K562 (cell line): ENCODE measurements around the gene DDX41. TPM values are rescaled to one million over a fixed set of nuclear protein-coding genes. Genes with fewer than 3 reads are reported as not detected.

Source experiments
- ATF1 ChIP-seq, 2 experiments: fragments of 450-650 bp in 1 of 2; IDR thresholded peaks; 2 replicates each; pipeline ENCODE4 v1.6.1; 2016; ENCODE audit warnings: missing compliant biosample characterization in 1 of 2, missing genetic modification characterization in 1 of 2
- BRCA1 ChIP-seq, 2 experiments: fragments of 450-650 bp in 1 of 2; sonication (generic) in 1 of 2; formaldehyde crosslinking in 1 of 2; IDR thresholded peaks; 2 replicates each; pipeline versions ENCODE4 v1.5.0 to v1.6.1; 2017 to 2020; ENCODE audit warnings: mild to moderate bottlenecking in 1 of 2, missing genetic modification reagents in 1 of 2
- CEBPB ChIP-seq: fragments of 450-650 bp; IDR thresholded peaks from 2 replicates; pipeline ENCODE4 v1.6.1; 2016; ENCODE audit warnings: missing genetic modification characterization, missing compliant biosample characterization
- GTF3C2 ChIP-seq: IDR thresholded peaks from 3 replicates; pipeline ENCODE4 v1.6.1; 2011; ENCODE audit warnings: borderline replicate concordance, mild to moderate bottlenecking, moderate library complexity; ENCODE audit not compliant: insufficient read length; ENCODE audit errors: extremely low read depth
- LCOR ChIP-seq: sonication (generic); formaldehyde crosslinking; IDR thresholded peaks from 2 replicates; pipeline ENCODE4 v1.8.0; 2022; ENCODE audit warnings: mild to moderate bottlenecking, missing genetic modification reagents
- NFIX ChIP-seq: fragments of 250-450 bp; sonication (Bioruptor Pico); IDR thresholded peaks from 2 replicates; pipeline ENCODE4 v1.4.0; 2020; ENCODE audit warnings: low read depth, mild to moderate bottlenecking, moderate library complexity
- POLR2A ChIP-seq: fragments of 450-650 bp; conservative IDR thresholded peaks from 2 replicates; pipeline ENCODE4 v1.6.1; 2016
- SLC30A9 ChIP-seq: fragments of 250-450 bp; sonication (Bioruptor Pico); IDR thresholded peaks from 2 replicates; pipeline ENCODE4 v1.8.0; 2022; ENCODE audit warnings: mild to moderate bottlenecking, moderate library complexity
- ZBTB11 ChIP-seq, 3 experiments: fragments of 200-800 bp in 1 of 3; fragments of 250-450 bp in 1 of 3; fragments of 450-650 bp in 1 of 3; sonication (Bioruptor Pico) in 1 of 3; sonication (Bioruptor generic) in 1 of 3; formaldehyde crosslinking in 1 of 3; IDR thresholded peaks; 2 replicates each; pipeline versions ENCODE4 v1.6.1 to v1.8.0; 2016 to 2022; ENCODE audit warnings: mild to moderate bottlenecking in 2 of 3, missing genetic modification characterization in 2 of 3, missing compliant biosample characterization in 1 of 3, moderate library complexity in 1 of 3
- ZMIZ1 ChIP-seq, 2 experiments: fragments of 150-350 bp in 1 of 2; IDR thresholded peaks; 2 replicates each; pipeline ENCODE4 v1.6.1; 2012 to 2016; ENCODE audit warnings: low read depth in 2 of 2, low read length in 2 of 2, mild to moderate bottlenecking in 1 of 2, moderate library complexity in 1 of 2
- ZNF217 ChIP-seq: sonication (generic); formaldehyde crosslinking; IDR thresholded peaks from 2 replicates; pipeline ENCODE4 v1.8.0; 2022; ENCODE audit warnings: mild to moderate bottlenecking, missing genetic modification reagents
- ZNF766 ChIP-seq: fragments of 200-800 bp; sonication (Bioruptor generic); conservative IDR thresholded peaks from 2 replicates; pipeline ENCODE4 v1.6.1; 2016; ENCODE audit warnings: missing genetic modification characterization, missing compliant biosample characterization
- polyA plus RNA-seq, 8 experiments: library from polyadenylated mRNA; depleted of rRNA in 4 of 8; stranded (reverse) in 5 of 8; unstranded in 3 of 8; fragments of >200 nt; fragmentation: Nextera tagmentation in 2 of 8; fragmentation: Illumina TruSeq in 1 of 8; extraction: Ambion mirVana in 2 of 8; extraction: Trizol in 1 of 8; gene quantifications; 2 replicates each; pipeline versions ENCODE4 v1.2.1 to v1.2.3, GENCODE V29; 2011 to 2014; ENCODE audit warnings: inconsistent platforms in 1 of 8, missing spikeins in 1 of 8
- total RNA-seq, 7 experiments: library from RNA; depleted of rRNA in 6 of 7; stranded (reverse); fragments of >200 nt in 6 of 7; fragmentation: Illumina TruSeq in 2 of 7; extraction: Trizol in 2 of 7; gene quantifications; 2 replicates each; pipeline versions ENCODE4 v1.2.1 to v1.2.3, GENCODE V29; 2011 to 2021; ENCODE audit warnings: low replicate concordance in 1 of 7
- TF ChIP-seq, protein P1 (sequence below): IDR thresholded peaks from 2 replicates; pipeline ENCODE4 v1.6.1; 2011; ENCODE audit not compliant: insufficient read length; ENCODE audit errors: extremely low read depth

DDX41 gene
- total and polyA plus RNA-seq, 9 of the 15 experiments (the other 6 are each of a cell fraction or from before 2014, with no cell fraction given), result 38.2 to 284 (median 116) TPM

DNA sequence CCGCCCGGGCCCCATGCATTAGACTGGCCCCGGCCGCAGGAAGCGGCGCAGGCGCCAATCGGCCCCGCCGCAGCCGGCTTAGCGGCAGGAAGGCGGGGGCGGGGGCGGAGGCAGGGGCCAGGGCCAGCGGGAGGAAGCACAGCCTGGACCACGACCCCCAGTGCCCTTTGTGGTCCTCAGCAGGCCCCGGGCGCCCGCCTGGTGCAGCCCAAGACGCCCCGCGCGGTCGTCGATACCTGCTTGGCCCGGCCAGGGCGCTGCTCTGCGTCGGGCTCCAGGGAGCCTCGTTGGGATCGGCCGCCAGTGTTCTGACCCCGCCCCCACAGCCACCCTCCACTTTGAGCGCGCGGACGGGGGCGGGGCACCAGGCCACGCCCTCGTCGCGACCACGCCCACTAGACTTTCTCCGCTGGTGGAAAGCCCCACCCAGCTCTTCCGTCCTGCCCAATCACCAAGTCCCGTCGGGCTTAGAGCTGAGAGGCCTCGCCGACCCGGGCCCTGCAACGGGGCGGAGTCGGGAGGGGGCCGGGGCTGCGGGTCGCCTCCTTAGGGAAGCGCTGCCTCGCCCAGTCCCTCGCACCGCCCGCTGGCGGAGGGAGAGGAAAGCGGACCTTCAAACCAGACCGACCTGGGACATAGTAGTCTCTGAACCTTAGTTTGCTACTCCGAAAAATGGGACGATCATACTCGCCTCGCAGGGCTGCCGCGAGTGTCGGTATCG lies 19.3 kb downstream of the DDX41 start, which contains the start of gene PDLIM7 (continued):
- TF ChIP-seq ZBTB11 (CRISPR knock-in tag; IDR thresholded peaks at IDR 0.05) (peak in 1 of 3 experiments; percentile 53; a peak in 1 of 6 replicates), ZNF766 (no peak), CEBPB (tag) (no peak), GTF3C2 (no peak), ATF1 (CRISPR knock-in tag; IDR thresholded peaks at IDR 0.05) (no peak), ATF1 (tag; IDR thresholded peaks at IDR 0.05) (peak; percentile 32; the same call in 1 of the 2 replicates), ZNF217 (CRISPR knock-in tag) (no peak), LCOR (CRISPR knock-in tag) (peak; percentile 64; the same call in 1 of the 2 replicates), POLR2A (peak; percentile 97), BRCA1 (IDR thresholded peaks at IDR 0.05) (no peak), BRCA1 (CRISPR knock-in tag; IDR thresholded peaks at IDR 0.05) (no peak), ZMIZ1 (IDR thresholded peaks at IDR 0.05; ENCODE audit: low read depth in 2 of 2, low read length in 2 of 2) (no peak), NFIX (no peak), SLC30A9 (CRISPR knock-in tag) (no peak)
- TF ChIP-seq, protein P1, sequence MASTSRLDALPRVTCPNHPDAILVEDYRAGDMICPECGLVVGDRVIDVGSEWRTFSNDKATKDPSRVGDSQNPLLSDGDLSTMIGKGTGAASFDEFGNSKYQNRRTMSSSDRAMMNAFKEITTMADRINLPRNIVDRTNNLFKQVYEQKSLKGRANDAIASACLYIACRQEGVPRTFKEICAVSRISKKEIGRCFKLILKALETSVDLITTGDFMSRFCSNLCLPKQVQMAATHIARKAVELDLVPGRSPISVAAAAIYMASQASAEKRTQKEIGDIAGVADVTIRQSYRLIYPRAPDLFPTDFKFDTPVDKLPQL, result no peak
